Calu3 (cell line): ENCODE measurements around the gene CCDC159. TPM values are rescaled to one million over a fixed set of nuclear protein-coding genes. Genes with fewer than 3 reads are reported as not detected.

Experiments
- BruUV-seq: library from RNA; stranded (reverse); fragments of 400-500 nt; replicated peaks from 2 replicates; lab custom pipeline; 2021; lab: Mats Ljungman, UMichigan
- CTCF ChIA-PET: fragments of 300-600 bp; sonication (Branson Sonifier 250); formaldehyde crosslinking; loops from one replicate; lab custom pipeline; 2022; ENCODE audit warnings: antibody characterized with exemption; lab: Charles Lee
- DNase-seq: peaks from one replicate; pipeline ENCODE4 v3.0.0; 2022
- H3K27ac Mint-ChIP-seq: one replicate; pipeline ENCODE4 v1.8.0; 2022; ENCODE audit warnings: mixed read lengths; ENCODE audit not compliant: unreplicated experiment
- H3K27me3 Mint-ChIP-seq: one replicate; pipeline ENCODE4 v1.8.0; 2022; ENCODE audit warnings: mixed read lengths; ENCODE audit not compliant: unreplicated experiment
- H3K36me3 Mint-ChIP-seq: one replicate; pipeline ENCODE4 v1.8.0; 2022; ENCODE audit warnings: mild to moderate bottlenecking, moderate library complexity, mixed read lengths; ENCODE audit not compliant: insufficient read depth, unreplicated experiment
- H3K4me1 Mint-ChIP-seq: one replicate; pipeline ENCODE4 v1.8.0; 2022; ENCODE audit warnings: mild to moderate bottlenecking, low read depth, mixed read lengths; ENCODE audit not compliant: unreplicated experiment
- H3K4me3 Mint-ChIP-seq: one replicate; pipeline ENCODE4 v1.8.0; 2022; ENCODE audit warnings: mild to moderate bottlenecking, low read depth, moderate library complexity, mixed read lengths; ENCODE audit not compliant: unreplicated experiment
- H3K9me3 Mint-ChIP-seq: one replicate; pipeline ENCODE4 v1.8.0; 2022; ENCODE audit warnings: low read depth, mixed read lengths; ENCODE audit not compliant: unreplicated experiment
- CTCF ChIP-seq: fragments of 200-600 bp; IDR thresholded peaks from one replicate; pipeline ENCODE4 v1.8.0; 2022; ENCODE audit warnings: antibody characterized with exemption; ENCODE audit not compliant: unreplicated experiment
- intact Hi-C: fragments of 100-400 bp; cut with micrococcal nuclease; formaldehyde crosslinking; loops from one replicate; pipeline ENCODE4 v1.10.0; 2022; ENCODE audit not compliant: unreplicated experiment
- total RNA-seq: library from RNA; stranded (reverse); gene quantifications from 2 replicates; pipeline ENCODE4 v1.2.3, GENCODE V29; 2022

Gene CCDC159
- total RNA-seq, 1 experiment from 2014 or later, result 11.8 TPM

GRCh38 chr19:11399667-11400066 is 53.3 kb downstream of the CCDC159 start:
- H3K4me3 Mint-ChIP-seq, result no peak overlapping the region
- intact Hi-C loops, result no loop called here
- H3K27ac Mint-ChIP-seq, result no peak overlapping the region
- CTCF ChIA-PET, result no interaction called here
- no peak for TF ChIP-seq CTCF
- peaks cover 37% of the 10 kb centered on the region for H3K36me3 Mint-ChIP-seq
- no TSS peak for BruUV-seq
- no peak for DNase-seq
- no peaks in the 10 kb centered on the region for H3K27me3 Mint-ChIP-seq
- no peaks in the 10 kb centered on the region for H3K4me1 Mint-ChIP-seq
- no peaks in the 10 kb centered on the region for H3K9me3 Mint-ChIP-seq

GRCh38 chr19:11400798-11401197 is 54.5 kb downstream of the CCDC159 start:
- CTCF ChIA-PET, result no interaction called here

GRCh38 chr19:11401808-11402543 is 55.7 kb downstream of the CCDC159 start:
- H3K27ac Mint-ChIP-seq, result no peak overlapping the region
- CTCF ChIA-PET, result interaction anchor here (0.5 to 0.7 kb wide), 2 partner anchors 50 to 108 kb away, joined by 5 to 16 read pairs; no protein-coding TSS in a partner anchor

More at GRCh38 chr19:11400798-11401197, 54.5 kb downstream of the CCDC159 start:
- Mint-ChIP-seq H3K4me1 (no peaks in the 10 kb centered on the region), H3K27ac (no peak overlapping the region), H3K27me3 (no peaks in the 10 kb centered on the region), H3K4me3 (no peak overlapping the region), H3K36me3 (peaks cover 37% of the 10 kb centered on the region), H3K9me3 (no peaks in the 10 kb centered on the region)
- DNase-seq, result no peak
- no peak for TF ChIP-seq CTCF
- BruUV-seq, result no TSS peak
- intact Hi-C loops, result no loop called here

More at GRCh38 chr19:11401808-11402543, 55.7 kb downstream of the CCDC159 start:
- intact Hi-C loops, result no loop called here
- no TSS peak for BruUV-seq
- no peaks in the 10 kb centered on the region for H3K4me1 Mint-ChIP-seq
- peaks cover 40% of the 10 kb centered on the region for H3K36me3 Mint-ChIP-seq
- no peak overlapping the region for H3K4me3 Mint-ChIP-seq
- TF ChIP-seq CTCF, result no peak
- no peaks in the 10 kb centered on the region for H3K27me3 Mint-ChIP-seq
- no peaks in the 10 kb centered on the region for H3K9me3 Mint-ChIP-seq
- DNase-seq, result no peak

Other genes starting within 250 kb of the CCDC159 start
- 31.8 and 36.4 TPM in 2 replicates for gene SPC24, start 190.7 kb upstream of the CCDC159 start, total RNA-seq
- 27.8 and 31.2 TPM in 2 replicates for gene KANK2, start 149.0 kb upstream of the CCDC159 start, total RNA-seq
- not detected in 2 replicates for gene ANGPTL8, start 106.9 kb upstream of the CCDC159 start, total RNA-seq
- gene DOCK6, start 84.0 kb upstream of the CCDC159 start, total RNA-seq, result 54.8 and 63.6 TPM in 2 replicates
- gene TSPAN16, start 50.4 kb upstream of the CCDC159 start, total RNA-seq, result not detected in 2 replicates
- gene RAB3D, start 6.9 kb upstream of the CCDC159 start, total RNA-seq, result 7.1 and 10.0 TPM in 2 replicates
- gene TMEM205, start 251 bp upstream of the CCDC159 start, total RNA-seq, result 82.0 and 94.4 TPM in 2 replicates
- gene PLPPR2, start 8.9 kb downstream of the CCDC159 start, total RNA-seq, result 7.8 and 8.2 TPM in 2 replicates
- gene SWSAP1, start 28.1 kb downstream of the CCDC159 start, total RNA-seq, result 1.7 and 2.0 TPM in 2 replicates
- gene EPOR, start 37.8 kb downstream of the CCDC159 start, total RNA-seq, result 5.9 and 6.1 TPM in 2 replicates
- gene RGL3, start 72.8 kb downstream of the CCDC159 start, total RNA-seq, result 83.1 and 84.1 TPM in 2 replicates
- not detected in 2 replicates for gene ODAD3, start 88.6 kb downstream of the CCDC159 start, total RNA-seq
- gene PRKCSH, start 89.1 kb downstream of the CCDC159 start, total RNA-seq, result 298 and 318 TPM in 2 replicates
- not detected in 2 replicates for gene ELAVL3, start 134.5 kb downstream of the CCDC159 start, total RNA-seq
- 8.8 and 9.5 TPM in 2 replicates for gene ZNF653, start 159.3 kb downstream of the CCDC159 start, total RNA-seq
- gene ECSIT, start 182.6 kb downstream of the CCDC159 start, total RNA-seq, result 19.3 and 22.1 TPM in 2 replicates
- not detected in 2 replicates for gene CNN1, start 192.3 kb downstream of the CCDC159 start, total RNA-seq
- 36.5 and 38.3 TPM in 2 replicates for gene ELOF1, start 212.7 kb downstream of the CCDC159 start, total RNA-seq
- 0.94 and 2.2 TPM in 2 replicates for gene ACP5, start 231.1 kb downstream of the CCDC159 start, total RNA-seq